ENCODE data around the gene SNX17.
"Not testable (repeated sequence)": the region's sequence is repeated elsewhere in the genome, so short reads cannot be mapped to it uniquely, and the experiment has no call there.

SNX17 gene

DNA sequence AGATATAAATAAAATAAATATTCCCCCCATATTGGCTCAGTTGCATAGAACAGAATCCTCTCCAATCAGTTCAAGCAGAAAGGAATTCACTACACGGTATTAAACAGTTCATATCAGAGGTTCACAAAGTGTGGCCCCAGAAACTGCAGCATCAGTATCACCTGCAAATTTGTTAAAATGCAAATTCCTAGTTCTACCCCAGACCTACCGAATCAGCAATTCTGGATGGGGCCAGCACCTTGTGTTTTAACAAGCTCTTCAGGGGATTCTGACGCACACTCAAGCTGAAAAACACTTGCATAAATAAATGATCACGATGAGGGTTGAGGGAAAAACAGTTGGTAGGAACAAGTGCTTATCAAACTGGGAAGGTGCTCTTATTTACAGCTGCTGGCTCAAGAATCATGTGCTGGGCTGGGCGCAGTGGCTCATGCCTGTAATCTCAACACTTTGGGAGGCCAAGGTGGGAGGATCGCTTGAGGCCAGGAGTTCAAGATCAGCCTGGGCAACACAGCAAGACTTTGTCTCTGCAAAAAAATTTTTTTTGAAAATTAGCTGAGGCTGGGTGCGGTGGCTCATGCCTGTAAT, 20.2 kb upstream of the SNX17 start:
- Histone ChIP-seq H3K27me3 (ENCODE audit: insufficient read depth, poor library complexity, severe bottlenecking) (no peaks in the 10 kb centered on the region), H3K4me1 (ENCODE audit: insufficient read depth, poor library complexity, severe bottlenecking) (peaks cover 11% of the 10 kb centered on the region), H3K9me3 (ENCODE audit: severe bottlenecking) (no peaks in the 10 kb centered on the region), H3K4me3 (ENCODE audit: severe bottlenecking) (no peak overlapping the region), H3K27ac (ENCODE audit: poor library complexity, severe bottlenecking) (no peak overlapping the region), H3K36me3 (ENCODE audit: low read depth) (peaks cover 33% of the 10 kb centered on the region)
- TF ChIP-seq, protein P1, sequence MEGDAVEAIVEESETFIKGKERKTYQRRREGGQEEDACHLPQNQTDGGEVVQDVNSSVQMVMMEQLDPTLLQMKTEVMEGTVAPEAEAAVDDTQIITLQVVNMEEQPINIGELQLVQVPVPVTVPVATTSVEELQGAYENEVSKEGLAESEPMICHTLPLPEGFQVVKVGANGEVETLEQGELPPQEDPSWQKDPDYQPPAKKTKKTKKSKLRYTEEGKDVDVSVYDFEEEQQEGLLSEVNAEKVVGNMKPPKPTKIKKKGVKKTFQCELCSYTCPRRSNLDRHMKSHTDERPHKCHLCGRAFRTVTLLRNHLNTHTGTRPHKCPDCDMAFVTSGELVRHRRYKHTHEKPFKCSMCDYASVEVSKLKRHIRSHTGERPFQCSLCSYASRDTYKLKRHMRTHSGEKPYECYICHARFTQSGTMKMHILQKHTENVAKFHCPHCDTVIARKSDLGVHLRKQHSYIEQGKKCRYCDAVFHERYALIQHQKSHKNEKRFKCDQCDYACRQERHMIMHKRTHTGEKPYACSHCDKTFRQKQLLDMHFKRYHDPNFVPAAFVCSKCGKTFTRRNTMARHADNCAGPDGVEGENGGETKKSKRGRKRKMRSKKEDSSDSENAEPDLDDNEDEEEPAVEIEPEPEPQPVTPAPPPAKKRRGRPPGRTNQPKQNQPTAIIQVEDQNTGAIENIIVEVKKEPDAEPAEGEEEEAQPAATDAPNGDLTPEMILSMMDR (IDR thresholded peaks at IDR 0.05; ENCODE audit: poor library complexity, severe bottlenecking): no peak
- DNase-seq (ENCODE audit: low spot score) (no peak), ATAC-seq (ENCODE audit: low read depth) (no peak)

DNA sequence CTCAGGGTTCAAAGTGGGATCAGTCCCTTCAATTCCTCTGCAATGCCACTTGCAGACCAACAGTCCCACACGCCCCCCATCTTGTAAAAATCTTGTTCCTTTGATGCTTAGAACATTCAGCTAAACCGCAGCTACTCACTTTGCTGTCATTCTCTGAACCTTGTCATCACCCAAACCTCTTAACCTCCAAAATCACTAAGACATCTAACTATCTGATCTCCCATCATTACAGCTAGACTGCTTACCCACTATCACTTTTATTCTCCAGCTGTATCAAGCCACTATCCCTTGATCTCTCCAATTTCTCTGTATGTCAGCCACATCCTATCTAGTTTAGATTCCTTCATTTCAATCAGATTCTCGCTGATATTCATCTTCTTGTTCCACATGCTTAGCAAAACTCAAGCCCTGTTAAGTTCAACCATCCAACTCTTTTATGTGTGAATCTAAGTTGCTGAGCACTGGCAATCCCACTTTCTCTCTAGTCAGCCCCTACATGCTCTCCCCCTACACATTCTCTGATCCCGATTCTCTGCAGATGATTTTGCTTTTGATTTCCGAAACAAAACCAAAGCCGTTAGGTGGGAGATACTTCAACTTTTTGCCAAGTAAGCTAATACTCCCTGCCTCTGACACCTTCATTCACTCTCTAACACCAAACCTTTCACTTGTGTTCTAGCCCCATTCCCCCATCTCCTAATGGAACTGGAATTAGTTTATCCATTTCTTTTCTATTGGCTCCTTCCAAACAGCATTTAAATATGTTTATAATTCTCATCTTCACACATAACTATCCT, 18.4 kb upstream of the SNX17 start:
- no peaks in the 10 kb centered on the region for H3K27me3 ChIP-seq (ENCODE audit: insufficient read depth, poor library complexity, severe bottlenecking)
- TF ChIP-seq, protein P1 (IDR thresholded peaks at IDR 0.05; ENCODE audit: poor library complexity, severe bottlenecking): no peak
- peaks cover 12% of the 10 kb centered on the region for H3K4me1 ChIP-seq (ENCODE audit: insufficient read depth, poor library complexity, severe bottlenecking)

DNA sequence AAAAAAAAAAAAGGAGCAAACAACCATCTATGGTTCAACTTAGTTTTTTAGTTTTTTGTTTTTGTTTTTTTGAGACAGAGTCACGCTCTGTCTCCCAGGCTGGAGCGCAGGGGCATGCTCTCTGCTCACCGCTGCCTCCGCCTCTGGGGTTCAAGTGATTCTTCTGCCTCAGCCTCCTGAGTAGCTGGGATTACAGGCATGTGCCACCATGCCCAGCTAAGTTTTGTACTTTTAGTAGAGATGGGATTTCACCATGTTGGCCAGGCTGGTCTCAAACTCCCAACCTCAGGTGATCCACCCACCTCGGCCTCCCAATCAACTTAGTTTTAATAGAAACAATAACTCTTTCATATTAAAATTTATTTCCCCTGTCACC, 17.0 kb upstream of the SNX17 start:
- H3K27ac ChIP-seq (ENCODE audit: poor library complexity, severe bottlenecking); ATAC-seq (ENCODE audit: low read depth); H3K4me3 ChIP-seq (ENCODE audit: severe bottlenecking): not testable (repeated sequence)

More for the DNA sequence above, 18.4 kb upstream of the SNX17 start:
- Histone ChIP-seq H3K4me3 (ENCODE audit: severe bottlenecking) (no peak overlapping the region), H3K9me3 (ENCODE audit: severe bottlenecking) (no peaks in the 10 kb centered on the region), H3K27ac (ENCODE audit: poor library complexity, severe bottlenecking) (no peak overlapping the region), H3K36me3 (ENCODE audit: low read depth) (peaks cover 32% of the 10 kb centered on the region)
- DNase-seq (ENCODE audit: low spot score) (no peak), ATAC-seq (ENCODE audit: low read depth) (no peak)

DNA sequence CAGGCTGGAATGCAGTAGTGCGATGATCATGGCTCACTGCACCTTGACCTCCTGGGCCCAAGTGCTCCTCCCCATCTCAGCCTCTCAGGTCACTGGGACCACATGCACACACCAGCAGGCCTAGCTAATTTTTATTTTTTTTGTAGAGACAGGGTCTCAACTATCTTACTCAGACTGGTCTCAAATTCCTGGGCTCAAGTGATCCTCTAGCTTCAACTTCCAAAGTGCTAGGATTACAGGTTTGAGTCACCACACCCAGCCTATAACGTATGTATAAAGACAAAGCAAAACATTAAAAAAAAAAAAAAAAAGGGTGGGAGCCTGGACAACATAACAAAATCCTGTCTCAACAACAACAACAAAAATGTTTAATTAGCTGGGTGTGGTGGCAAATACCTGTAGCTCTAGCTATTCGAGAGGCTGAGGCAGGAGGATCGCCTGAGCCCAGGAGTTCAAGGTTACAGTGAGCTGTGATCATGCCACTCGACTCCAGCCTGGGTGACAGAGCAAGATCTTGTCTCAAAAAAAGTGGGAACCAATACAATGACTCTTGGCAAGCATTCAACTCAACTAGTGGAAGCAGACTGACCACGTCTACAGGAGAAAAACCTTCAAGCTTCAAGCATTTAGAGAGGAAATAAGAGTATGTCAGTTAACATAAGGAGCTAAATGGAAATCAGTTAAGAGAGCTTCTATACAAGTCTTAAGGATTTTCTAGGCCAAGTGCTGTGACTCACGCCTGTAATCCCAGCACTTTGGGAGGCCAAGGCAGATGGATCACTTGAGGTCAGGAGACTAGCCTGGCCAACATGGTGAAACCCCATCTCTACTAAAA, 16.4 kb upstream of the SNX17 start:
- Histone ChIP-seq H3K9me3 (ENCODE audit: severe bottlenecking) (no peaks in the 10 kb centered on the region), H3K4me3 (ENCODE audit: severe bottlenecking) (no peak overlapping the region), H3K4me1 (ENCODE audit: insufficient read depth, poor library complexity, severe bottlenecking) (peaks cover 12% of the 10 kb centered on the region), H3K27me3 (ENCODE audit: insufficient read depth, poor library complexity, severe bottlenecking) (no peaks in the 10 kb centered on the region), H3K36me3 (ENCODE audit: low read depth) (peaks cover 29% of the 10 kb centered on the region), H3K27ac (ENCODE audit: poor library complexity, severe bottlenecking) (peak overlapping the region; percentile 15)
- DNase-seq (ENCODE audit: low spot score) (no peak), ATAC-seq (ENCODE audit: low read depth) (no peak)
- TF ChIP-seq, protein P1 (IDR thresholded peaks at IDR 0.05; ENCODE audit: poor library complexity, severe bottlenecking): no peak

More for the DNA sequence above, 17.0 kb upstream of the SNX17 start:
- peaks cover 12% of the 10 kb centered on the region for H3K4me1 ChIP-seq (ENCODE audit: insufficient read depth, poor library complexity, severe bottlenecking)
- H3K9me3 ChIP-seq (ENCODE audit: severe bottlenecking); H3K27me3 ChIP-seq (ENCODE audit: insufficient read depth, poor library complexity, severe bottlenecking); DNase-seq (ENCODE audit: low spot score): not testable (repeated sequence)
- peaks cover 31% of the 10 kb centered on the region for H3K36me3 ChIP-seq (ENCODE audit: low read depth)

DNA sequence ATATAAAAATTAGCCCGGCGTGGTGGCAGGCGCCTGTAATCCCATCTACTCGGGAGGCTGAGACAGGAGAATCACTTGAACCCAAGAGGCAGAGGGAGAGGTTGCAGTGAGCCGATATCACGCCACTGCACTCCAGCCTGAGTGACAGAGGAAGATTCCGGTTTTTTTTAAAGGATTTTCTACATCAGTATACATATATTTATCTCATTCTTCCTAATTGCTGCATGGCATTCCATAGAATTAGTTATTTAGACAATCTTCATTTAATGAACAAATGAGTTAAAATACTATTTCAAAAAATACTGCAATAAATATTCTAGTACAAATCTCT, 15.9 kb upstream of the SNX17 start:
- peak overlapping the region; percentile 15 for H3K27ac ChIP-seq (ENCODE audit: poor library complexity, severe bottlenecking)
- ATAC-seq (ENCODE audit: low read depth): no peak
- TF ChIP-seq, protein P1 (IDR thresholded peaks at IDR 0.05; ENCODE audit: poor library complexity, severe bottlenecking): no peak
- H3K9me3 ChIP-seq (ENCODE audit: severe bottlenecking): no peaks in the 10 kb centered on the region
- no peak for DNase-seq (ENCODE audit: low spot score)
- H3K27me3 ChIP-seq (ENCODE audit: insufficient read depth, poor library complexity, severe bottlenecking): no peaks in the 10 kb centered on the region
- peaks cover 26% of the 10 kb centered on the region for H3K36me3 ChIP-seq (ENCODE audit: low read depth)
- no peak overlapping the region for H3K4me3 ChIP-seq (ENCODE audit: severe bottlenecking)
- H3K4me1 ChIP-seq (ENCODE audit: insufficient read depth, poor library complexity, severe bottlenecking): peaks cover 12% of the 10 kb centered on the region
